SK-N-SH (cell line): ENCODE data around the gene MID1. TPM values are rescaled to one million over a fixed set of nuclear protein-coding genes. Genes with fewer than 3 reads are reported as not detected.

Experiments used
- CTCF ChIA-PET: fragments of 300-600, 350-600 bp; formaldehyde crosslinking; extraction: SDS; loops from one replicate; lab custom pipeline; 2021; lab: Yijun Ruan, JAX
- POLR2A ChIA-PET: fragments of 350-600 bp; sonication (Branson Sonifier 250); formaldehyde crosslinking; extraction: SDS; loops from one replicate; lab custom pipeline; 2020; ENCODE audit warnings: antibody characterized with exemption, inconsistent platforms; lab: Yijun Ruan, JAX
- DNase-seq: peaks from one replicate; pipeline ENCODE4 v3.0.0; 2012
- H2AFZ ChIP-seq: fragments of 200-600 bp; sonication (generic); 2 replicates; pipeline ENCODE4 v1.8.1; 2016; ENCODE audit warnings: antibody characterized with exemption, mild to moderate bottlenecking, low read depth
- H3F3A ChIP-seq: fragments of 200-600 bp; sonication (generic); replicated peaks from 2 replicates; pipeline ENCODE3; 2016; ENCODE audit warnings: antibody characterized with exemption, mild to moderate bottlenecking; ENCODE audit not compliant: insufficient read depth
- H3K27ac ChIP-seq, 2 experiments: fragments of 200-500 bp in 1 of 2; fragments of 200-600 bp in 1 of 2; sonication (Bioruptor generic) in 1 of 2; sonication (generic), shearing (Covaris generic) in 1 of 2; 2 replicates each; pipeline versions ENCODE4 v1.5.1 to v1.6.1; 2014 to 2016; ENCODE audit warnings: low read depth in 2 of 2, inconsistent platforms in 1 of 2, low read length in 1 of 2, mild to moderate bottlenecking in 1 of 2, mixed read lengths in 1 of 2
- H3K27me3 ChIP-seq: fragments of 200-600 bp; sonication (generic), shearing (Covaris generic); 2 replicates; pipeline ENCODE4 v1.6.1; 2016; ENCODE audit warnings: mixed run types; ENCODE audit not compliant: insufficient read depth
- H3K36me3 ChIP-seq, 2 experiments: fragments of 200-500 bp in 1 of 2; fragments of 200-600 bp in 1 of 2; sonication (Bioruptor generic) in 1 of 2; sonication (generic) in 1 of 2; replicated peaks in 1 of 2; 2 replicates each; pipeline versions ENCODE3 to v1.5.1; 2014 to 2016; ENCODE audit warnings: low read length in 1 of 2, mild to moderate bottlenecking in 1 of 2; ENCODE audit not compliant: insufficient read depth in 2 of 2, control insufficient read depth in 1 of 2
- H3K4me1 ChIP-seq, 2 experiments: fragments of 200-500 bp in 1 of 2; fragments of 200-600 bp in 1 of 2; sonication (Bioruptor generic) in 1 of 2; sonication (generic), shearing (Covaris generic) in 1 of 2; 2 replicates each; pipeline versions ENCODE4 v1.5.1 to v1.6.1; 2014 to 2016; ENCODE audit warnings: low read depth in 1 of 2, low read length in 1 of 2, mixed run types in 1 of 2; ENCODE audit not compliant: insufficient read depth in 2 of 2, control insufficient read depth in 1 of 2
- H3K4me2 ChIP-seq: fragments of 200-600 bp; sonication (generic), shearing (Covaris generic); 2 replicates; pipeline ENCODE4 v1.6.1; 2017; ENCODE audit warnings: mixed run types
- H3K4me3 ChIP-seq, 2 experiments: fragments of 200-500 bp in 1 of 2; fragments of 200-600 bp in 1 of 2; sonication (Bioruptor generic) in 1 of 2; sonication (generic), shearing (Covaris generic) in 1 of 2; 2 replicates each; pipeline versions ENCODE4 v1.5.1 to v1.8.1; 2014 to 2016; ENCODE audit warnings: low read depth in 2 of 2, inconsistent platforms in 1 of 2, low read length in 1 of 2, mild to moderate bottlenecking in 1 of 2, mixed read lengths in 1 of 2, moderate library complexity in 1 of 2
- H3K79me2 ChIP-seq: fragments of 200-600 bp; sonication (generic); 2 replicates; pipeline ENCODE4 v1.8.1; 2017; ENCODE audit warnings: mild to moderate bottlenecking; ENCODE audit not compliant: insufficient read depth
- H3K9ac ChIP-seq: fragments of 200-600 bp; sonication (generic); 2 replicates; pipeline ENCODE4 v1.6.1; 2017; ENCODE audit warnings: mixed run types
- H3K9me2 ChIP-seq: fragments of 200-600 bp; sonication (generic); 2 replicates; pipeline ENCODE4 v1.6.1; 2017; ENCODE audit warnings: mixed run types
- H3K9me3 ChIP-seq: fragments of 200-600 bp; sonication (generic); 2 replicates; pipeline ENCODE4 v1.6.1; 2017; ENCODE audit warnings: mixed run types, mild to moderate bottlenecking, moderate library complexity
- H4K20me1 ChIP-seq: fragments of 200-600 bp; sonication (generic); 2 replicates; pipeline ENCODE4 v1.6.1; 2017; ENCODE audit warnings: mild to moderate bottlenecking, mixed run types; ENCODE audit not compliant: insufficient read depth
- CHD2 ChIP-seq: fragments of 150-350 bp; IDR thresholded peaks from 2 replicates; pipeline ENCODE4 v1.6.1; 2018; ENCODE audit warnings: low read length; ENCODE audit not compliant: partially characterized antibody
- CTCF ChIP-seq: fragments of 200-600 bp; sonication (generic); IDR thresholded peaks from 2 replicates; pipeline ENCODE4 v1.6.1; 2017; ENCODE audit warnings: antibody characterized with exemption, mild to moderate bottlenecking, moderate library complexity
- ELF1 ChIP-seq: IDR thresholded peaks from 2 replicates; pipeline ENCODE4 v1.4.0; 2012
- EP300 ChIP-seq, 2 experiments: IDR thresholded peaks; 2 replicates each; pipeline versions ENCODE4 v1.4.0 to v1.6.1; 2012; ENCODE audit warnings: borderline replicate concordance in 1 of 2, low read depth in 1 of 2, low read length in 1 of 2
- FOXJ3 ChIP-seq: sonication (generic); formaldehyde crosslinking; IDR thresholded peaks from 2 replicates; pipeline ENCODE4 v1.5.1; 2020; ENCODE audit warnings: mild to moderate bottlenecking, missing genetic modification reagents
- JUND ChIP-seq: IDR thresholded peaks from 2 replicates; pipeline ENCODE4 v1.4.0; 2012
- MEF2A ChIP-seq: IDR thresholded peaks from 2 replicates; pipeline ENCODE4 v1.4.0; 2012; ENCODE audit warnings: low read depth, borderline replicate concordance
- MXI1 ChIP-seq: IDR thresholded peaks from 2 replicates; pipeline ENCODE4 v1.6.1; 2012; ENCODE audit warnings: mild to moderate bottlenecking, low read depth, low read length, improper control_type of control experiment
- NFIC ChIP-seq: IDR thresholded peaks from 2 replicates; pipeline ENCODE4 v1.4.0; 2012; ENCODE audit warnings: borderline replicate concordance
- NRF1 ChIP-seq: IDR thresholded peaks from 2 replicates; pipeline ENCODE4 v1.6.1; 2012; ENCODE audit warnings: low read depth, mild to moderate bottlenecking, low read length
- PBX3 ChIP-seq: IDR thresholded peaks from 2 replicates; pipeline ENCODE4; 2012
- RFX5 ChIP-seq: IDR thresholded peaks from 2 replicates; pipeline ENCODE4 v1.6.1; 2012; ENCODE audit warnings: mild to moderate bottlenecking, improper control_type of control experiment, low read length
- RXRA ChIP-seq: IDR thresholded peaks from 2 replicates; pipeline ENCODE4 v1.4.0; 2012; ENCODE audit warnings: low read depth, mild to moderate bottlenecking, borderline replicate concordance
- TAF1 ChIP-seq: IDR thresholded peaks from 2 replicates; pipeline ENCODE4 v1.6.1; 2012; ENCODE audit warnings: low read depth, mild to moderate bottlenecking, low read length, moderate library complexity, borderline replicate concordance
- TCF12 ChIP-seq: IDR thresholded peaks from 2 replicates; pipeline ENCODE4 v1.4.0; 2012
- TEAD4 ChIP-seq: IDR thresholded peaks from 2 replicates; pipeline ENCODE4 v1.4.0; 2012; ENCODE audit warnings: mild to moderate bottlenecking, borderline replicate concordance; ENCODE audit not compliant: insufficient read depth
- USF1 ChIP-seq: IDR thresholded peaks from 2 replicates; pipeline ENCODE4 v1.4.0; 2012; ENCODE audit warnings: low read depth, borderline replicate concordance
- USF2 ChIP-seq: fragments of 150-350 bp; IDR thresholded peaks from 2 replicates; pipeline ENCODE4 v1.6.1; 2017; ENCODE audit warnings: antibody characterized with exemption, low read length, low read depth, borderline replicate concordance
- YY1 ChIP-seq: IDR thresholded peaks from 2 replicates; pipeline ENCODE4 v1.4.0; 2012; ENCODE audit warnings: low read depth, mild to moderate bottlenecking
- WGBS: methylation state at CpG from one replicate; pipeline ENCODE4 v1.1.6; 2017; ENCODE audit warnings: low lambda C conversion rate; 5-methylcytosine and 5-hydroxymethylcytosine counted together
- polyA plus RNA-seq, 3 experiments: library from polyadenylated mRNA; depleted of rRNA; stranded (reverse); fragments of >200 nt; gene quantifications; 2 replicates each; pipeline ENCODE4 v1.2.3, GENCODE V29; 2012

MID1 gene
- polyA plus RNA-seq, 1 of the 3 experiments (the other 2 are of a cell fraction), result 10.4 TPM

- POLR2A ChIA-PET, result no interaction called here
- no peaks in the 10 kb centered on the region for H3K36me3 ChIP-seq
- CTCF ChIA-PET, result interaction anchor here (0.8 kb wide), 1 partner anchor 123 kb away, joined by 3 read pairs; no protein-coding TSS in a partner anchor
These were observed 53.2 kb downstream of the MID1 start for GRCh38 chrX:10567136-10567535.

GRCh38 chrX:10566716-10567097 is 53.7 kb downstream of the MID1 start:
- Histone ChIP-seq H3K4me3 (no peak overlapping the region), H3K4me1 (no peaks in the 10 kb centered on the region; a peak in 1 of 4 replicates), H3K27ac (no peak overlapping the region), H3K79me2 (no peaks in the 10 kb centered on the region), H3K9me3 (no peaks in the 10 kb centered on the region), H3F3A (no peaks in the 10 kb centered on the region), H3K9me2 (no peaks in the 10 kb centered on the region), H4K20me1 (no peaks in the 10 kb centered on the region), H3K9ac (no peak overlapping the region), H2AFZ (no peak overlapping the region), H3K27me3 (no peaks in the 10 kb centered on the region), H3K4me2 (no peak overlapping the region), H3K36me3 (no peaks in the 10 kb centered on the region)
- WGBS, result 38% methylated on average over 10 of the region's 11 CpGs
- CTCF ChIA-PET, result no interaction called here
- no peak for DNase-seq
- POLR2A ChIA-PET, result no interaction called here
- no peak for TF ChIP-seq TAF1
- no peak for TF ChIP-seq TCF12
- TF ChIP-seq YY1, result no peak
- TF ChIP-seq TEAD4, result no peak
- TF ChIP-seq CTCF, result no peak
- no peak for TF ChIP-seq ELF1
- no peak for TF ChIP-seq CHD2
- TF ChIP-seq MEF2A, result no peak
- TF ChIP-seq USF1, result no peak
- no peak for TF ChIP-seq NFIC
- TF ChIP-seq PBX3, result no peak
- no peak for TF ChIP-seq JUND
- no peak for TF ChIP-seq EP300 (IDR thresholded peaks at IDR 0.05; ENCODE audit: borderline replicate concordance in 1 of 2, low read depth in 1 of 2, low read length in 1 of 2)
- no peak for TF ChIP-seq MXI1
- TF ChIP-seq USF2, result no peak

More at GRCh38 chrX:10567136-10567535, 53.2 kb downstream of the MID1 start:
- DNase-seq, result no peak
- no peaks in the 10 kb centered on the region for H3F3A ChIP-seq
- TF ChIP-seq PBX3 (no peak), NFIC (no peak), FOXJ3 (no peak), CHD2 (no peak), EP300 (IDR thresholded peaks at IDR 0.05; ENCODE audit: borderline replicate concordance in 1 of 2, low read depth in 1 of 2, low read length in 1 of 2) (no peak), RXRA (no peak), TAF1 (no peak), USF1 (no peak), NRF1 (no peak), RFX5 (no peak), YY1 (no peak), MXI1 (no peak)
- TF ChIP-seq, all 33 proteins: peak for 0
- H4K20me1 ChIP-seq, result no peaks in the 10 kb centered on the region
- H2AFZ ChIP-seq, result no peak overlapping the region
- H3K4me2 ChIP-seq, result no peak overlapping the region
- H3K9me2 ChIP-seq, result no peaks in the 10 kb centered on the region
- no peak overlapping the region for H3K27ac ChIP-seq
- no peaks in the 10 kb centered on the region for H3K79me2 ChIP-seq
- no peaks in the 10 kb centered on the region for H3K9me3 ChIP-seq
- H3K4me3 ChIP-seq, result no peak overlapping the region
- 47% methylated on average over 19 of the region's 20 CpGs for WGBS
- H3K4me1 ChIP-seq, result no peaks in the 10 kb centered on the region; a peak in 1 of 4 replicates
- no peaks in the 10 kb centered on the region for H3K27me3 ChIP-seq
- H3K9ac ChIP-seq, result no peak overlapping the region
